Fibroblast of mammary gland (primary cell): ENCODE measurements around the gene CD40.

ENCODE experiments used
- DNase-seq: peaks from one replicate; pipeline ENCODE4 v3.0.0-alpha.2; 2010; ENCODE audit warnings: low read depth
- H3K4me3 ChIP-seq: 2 replicates; pipeline ENCODE4 v1.5.1; 2011; ENCODE audit warnings: low read depth, mild to moderate bottlenecking, low read length, moderate library complexity; ENCODE audit not compliant: control insufficient read depth
- CTCF ChIP-seq: conservative IDR thresholded peaks from 2 replicates; pipeline ENCODE4 v1.5.1; 2011; ENCODE audit warnings: low read depth, low read length, inconsistent platforms; ENCODE audit not compliant: control insufficient read depth, insufficient read depth

Gene CD40

GRCh38 chr20:46128310-46129151 lies 10.4 kb downstream of the CD40 start:
- no peak for DNase-seq
- no peak overlapping the region for H3K4me3 ChIP-seq
- TF ChIP-seq CTCF, result peak; percentile 47

- no peak for DNase-seq
- H3K4me3 ChIP-seq, result no peak overlapping the region
- no peak for TF ChIP-seq CTCF
Observed at GRCh38 chr20:46129955-46130481, 11.9 kb downstream of the CD40 start.

GRCh38 chr20:46130534-46130933 lies 12.4 kb downstream of the CD40 start:
- no peak for TF ChIP-seq CTCF
- DNase-seq, result no peak
- H3K4me3 ChIP-seq, result no peak overlapping the region

GRCh38 chr20:46131396-46131795 lies 13.3 kb downstream of the CD40 start:
- H3K4me3 ChIP-seq, result no peak overlapping the region
- no peak for TF ChIP-seq CTCF
- peak; percentile 41 for DNase-seq

- peak; percentile 67 for TF ChIP-seq CTCF
- DNase-seq, result peak; percentile 55
Observed at GRCh38 chr20:46132705-46133120, 14.6 kb downstream of the CD40 start.

GRCh38 chr20:46133886-46134654 lies 16.0 kb downstream of the CD40 start:
- TF ChIP-seq CTCF, result no peak
- DNase-seq, result no peak
- no peak overlapping the region for H3K4me3 ChIP-seq

More at GRCh38 chr20:46132705-46133120, 14.6 kb downstream of the CD40 start:
- H3K4me3 ChIP-seq, result no peak overlapping the region
